ENCODE data around the gene TNS3.

The TNS3 gene

GRCh38 chr7:47282790-47283496 lies 299.0 kb downstream of the TNS3 start:
- H3K27ac ChIP-seq = no peak overlapping the region
- TF ChIP-seq, protein P1, sequence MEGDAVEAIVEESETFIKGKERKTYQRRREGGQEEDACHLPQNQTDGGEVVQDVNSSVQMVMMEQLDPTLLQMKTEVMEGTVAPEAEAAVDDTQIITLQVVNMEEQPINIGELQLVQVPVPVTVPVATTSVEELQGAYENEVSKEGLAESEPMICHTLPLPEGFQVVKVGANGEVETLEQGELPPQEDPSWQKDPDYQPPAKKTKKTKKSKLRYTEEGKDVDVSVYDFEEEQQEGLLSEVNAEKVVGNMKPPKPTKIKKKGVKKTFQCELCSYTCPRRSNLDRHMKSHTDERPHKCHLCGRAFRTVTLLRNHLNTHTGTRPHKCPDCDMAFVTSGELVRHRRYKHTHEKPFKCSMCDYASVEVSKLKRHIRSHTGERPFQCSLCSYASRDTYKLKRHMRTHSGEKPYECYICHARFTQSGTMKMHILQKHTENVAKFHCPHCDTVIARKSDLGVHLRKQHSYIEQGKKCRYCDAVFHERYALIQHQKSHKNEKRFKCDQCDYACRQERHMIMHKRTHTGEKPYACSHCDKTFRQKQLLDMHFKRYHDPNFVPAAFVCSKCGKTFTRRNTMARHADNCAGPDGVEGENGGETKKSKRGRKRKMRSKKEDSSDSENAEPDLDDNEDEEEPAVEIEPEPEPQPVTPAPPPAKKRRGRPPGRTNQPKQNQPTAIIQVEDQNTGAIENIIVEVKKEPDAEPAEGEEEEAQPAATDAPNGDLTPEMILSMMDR (IDR thresholded peaks at IDR 0.05; ENCODE audit: low read depth, low read length) = no peak
- H3K36me3 ChIP-seq = no peaks in the 10 kb centered on the region
- H3K27me3 ChIP-seq (ENCODE audit: insufficient read depth, low read depth, severe bottlenecking) = no peaks in the 10 kb centered on the region
- H3K4me3 ChIP-seq (ENCODE audit: low read depth, low read length) = no peak overlapping the region
- DNase-seq = no peak
- no peaks in the 10 kb centered on the region for H3K9me3 ChIP-seq (ENCODE audit: severe bottlenecking)

- H3K9me3 ChIP-seq (ENCODE audit: severe bottlenecking) = no peaks in the 10 kb centered on the region
- no peak overlapping the region for H3K4me3 ChIP-seq (ENCODE audit: low read depth, low read length)
- no peaks in the 10 kb centered on the region for H3K27me3 ChIP-seq (ENCODE audit: insufficient read depth, low read depth, severe bottlenecking)
- H3K27ac ChIP-seq = no peak overlapping the region
- no peaks in the 10 kb centered on the region for H3K36me3 ChIP-seq
- DNase-seq = no peak
- TF ChIP-seq, protein P1 (IDR thresholded peaks at IDR 0.05; ENCODE audit: low read depth, low read length) = no peak
These were observed 299.8 kb downstream of the TNS3 start for GRCh38 chr7:47281966-47282643.

DNA sequence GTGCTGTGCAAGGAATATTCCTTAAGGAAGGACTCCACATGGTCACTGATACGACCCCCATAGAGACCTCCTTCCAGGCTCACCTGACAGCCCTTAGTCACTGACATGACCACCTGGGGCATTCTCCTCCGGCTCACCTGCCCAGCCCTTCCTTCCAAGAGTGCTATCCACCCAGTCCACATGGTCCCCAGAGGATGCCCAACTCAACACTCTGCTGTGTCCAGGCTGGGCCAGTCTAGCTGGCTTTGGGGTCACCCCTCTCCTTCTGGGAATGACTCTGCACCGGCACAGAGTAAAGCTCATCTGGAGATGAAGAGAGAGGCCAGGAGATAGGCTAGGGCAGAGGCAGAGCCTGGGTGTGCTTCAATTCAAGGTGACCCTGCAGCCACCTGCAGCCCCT lies 300.8 kb downstream of the TNS3 start:
- TF ChIP-seq, protein P1 (IDR thresholded peaks at IDR 0.05; ENCODE audit: low read depth, low read length) = no peak
- DNase-seq = no peak
- Histone ChIP-seq H3K9me3 (ENCODE audit: severe bottlenecking) (no peaks in the 10 kb centered on the region), H3K4me3 (ENCODE audit: low read depth, low read length) (no peak overlapping the region), H3K27ac (no peak overlapping the region), H3K36me3 (no peaks in the 10 kb centered on the region), H3K27me3 (ENCODE audit: insufficient read depth, low read depth, severe bottlenecking) (no peaks in the 10 kb centered on the region)

- H3K4me3 ChIP-seq (ENCODE audit: low read depth, low read length) = no peak overlapping the region
- no peaks in the 10 kb centered on the region for H3K36me3 ChIP-seq
- TF ChIP-seq, protein P1 (IDR thresholded peaks at IDR 0.05; ENCODE audit: low read depth, low read length) = no peak
- no peak overlapping the region for H3K27ac ChIP-seq
- no peaks in the 10 kb centered on the region for H3K9me3 ChIP-seq (ENCODE audit: severe bottlenecking)
- no peaks in the 10 kb centered on the region for H3K27me3 ChIP-seq (ENCODE audit: insufficient read depth, low read depth, severe bottlenecking)
- no peak for DNase-seq
These were observed 301.8 kb downstream of the TNS3 start for GRCh38 chr7:47280114-47280513.

DNA sequence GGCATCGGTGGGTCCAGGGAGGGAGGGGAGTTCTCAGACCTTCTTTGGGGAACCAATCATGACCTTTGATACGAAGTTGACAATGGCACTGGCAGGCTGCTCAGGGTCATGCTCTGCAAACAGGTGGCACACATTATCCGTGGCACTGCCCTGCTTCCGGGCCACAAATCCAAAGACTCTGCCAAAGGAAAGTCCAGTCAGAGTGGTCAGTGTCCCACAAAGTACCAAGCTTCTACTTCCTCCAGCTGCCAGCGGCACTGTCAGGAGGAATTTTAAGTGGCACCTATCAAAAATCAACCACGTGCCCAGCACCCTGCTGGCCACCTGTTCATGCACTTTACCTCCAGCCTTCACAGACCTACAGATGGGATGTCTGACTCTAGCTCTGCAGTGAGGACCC lies 303.9 kb downstream of the TNS3 start:
- Histone ChIP-seq H3K9me3 (ENCODE audit: severe bottlenecking) (no peaks in the 10 kb centered on the region), H3K27ac (no peak overlapping the region)
- TF ChIP-seq, protein P1 (IDR thresholded peaks at IDR 0.05; ENCODE audit: low read depth, low read length) = no peak

More for the DNA sequence above, 303.9 kb downstream of the TNS3 start:
- no peaks in the 10 kb centered on the region for H3K27me3 ChIP-seq (ENCODE audit: insufficient read depth, low read depth, severe bottlenecking)
- no peak overlapping the region for H3K4me3 ChIP-seq (ENCODE audit: low read depth, low read length)
- no peaks in the 10 kb centered on the region for H3K36me3 ChIP-seq
- no peak for DNase-seq
